Thymus (tissue), 11 donors: Measurements from ENCODE around the gene DNAAF1. TPM values are rescaled to one million over a fixed set of nuclear protein-coding genes. Genes with fewer than 3 reads are reported as not detected.

Source experiments
- DNase-seq, 9 donors: peaks; one replicate each; pipeline ENCODE4 v3.0.0-alpha.2; 2013; ENCODE audit warnings: low spot score in 9 of 9, low read depth in 6 of 9, missing footprints in 1 of 9
- H3K27ac ChIP-seq, 2 donors: one replicate each; pipeline ENCODE4 v1.5.1; 2013; ENCODE audit warnings: control low read depth in 1 of 2, low read depth in 1 of 2, low read length in 1 of 2, mild to moderate bottlenecking in 1 of 2, moderate library complexity in 1 of 2
- H3K27me3 ChIP-seq, 2 donors: one replicate each; pipeline ENCODE4 v1.5.1; 2013; ENCODE audit warnings: low read length in 1 of 2; ENCODE audit not compliant: control insufficient read depth in 2 of 2, insufficient read depth in 1 of 2
- H3K36me3 ChIP-seq, 2 donors: one replicate each; pipeline ENCODE4 v1.5.1; 2013; ENCODE audit warnings: low read length in 1 of 2, mild to moderate bottlenecking in 1 of 2, moderate library complexity in 1 of 2; ENCODE audit not compliant: control insufficient read depth in 2 of 2, insufficient read depth in 2 of 2
- H3K4me1 ChIP-seq, 2 donors: one replicate each; pipeline ENCODE4 v1.5.1; 2013; ENCODE audit warnings: low read length in 2 of 2; ENCODE audit not compliant: control insufficient read depth in 2 of 2, insufficient read depth in 2 of 2
- H3K4me3 ChIP-seq, 2 donors: one replicate each; pipeline ENCODE4 v1.5.1; 2013; ENCODE audit warnings: low read length in 2 of 2, control low read depth in 1 of 2, mild to moderate bottlenecking in 1 of 2
- H3K9me3 ChIP-seq, 2 donors: one replicate each; pipeline ENCODE4 v1.5.1; 2013; ENCODE audit warnings: low read length in 1 of 2, mild to moderate bottlenecking in 1 of 2; ENCODE audit not compliant: control insufficient read depth in 2 of 2, insufficient read depth in 1 of 2
- WGBS: extraction: QIAGEN DNeasy Blood & Tissue Kit; methylation state at CpG from one replicate; pipeline ENCODE4 v1.1.7; 2013; 5-methylcytosine and 5-hydroxymethylcytosine counted together
- polyA plus RNA-seq: library from polyadenylated mRNA; stranded (reverse); fragments of 200-250 nt; gene quantifications from one replicate; pipeline ENCODE4 v1.2.3, GENCODE V29; 2013
- total RNA-seq: library from RNA; stranded (reverse); fragments of 120-200 nt; gene quantifications from one replicate; pipeline ENCODE4 v1.2.4, GENCODE V29; 2013
- donor health status: healthy.

Gene DNAAF1
- total and polyA plus RNA-seq, 2 donors = 0.09 to 3.1 TPM

DNA sequence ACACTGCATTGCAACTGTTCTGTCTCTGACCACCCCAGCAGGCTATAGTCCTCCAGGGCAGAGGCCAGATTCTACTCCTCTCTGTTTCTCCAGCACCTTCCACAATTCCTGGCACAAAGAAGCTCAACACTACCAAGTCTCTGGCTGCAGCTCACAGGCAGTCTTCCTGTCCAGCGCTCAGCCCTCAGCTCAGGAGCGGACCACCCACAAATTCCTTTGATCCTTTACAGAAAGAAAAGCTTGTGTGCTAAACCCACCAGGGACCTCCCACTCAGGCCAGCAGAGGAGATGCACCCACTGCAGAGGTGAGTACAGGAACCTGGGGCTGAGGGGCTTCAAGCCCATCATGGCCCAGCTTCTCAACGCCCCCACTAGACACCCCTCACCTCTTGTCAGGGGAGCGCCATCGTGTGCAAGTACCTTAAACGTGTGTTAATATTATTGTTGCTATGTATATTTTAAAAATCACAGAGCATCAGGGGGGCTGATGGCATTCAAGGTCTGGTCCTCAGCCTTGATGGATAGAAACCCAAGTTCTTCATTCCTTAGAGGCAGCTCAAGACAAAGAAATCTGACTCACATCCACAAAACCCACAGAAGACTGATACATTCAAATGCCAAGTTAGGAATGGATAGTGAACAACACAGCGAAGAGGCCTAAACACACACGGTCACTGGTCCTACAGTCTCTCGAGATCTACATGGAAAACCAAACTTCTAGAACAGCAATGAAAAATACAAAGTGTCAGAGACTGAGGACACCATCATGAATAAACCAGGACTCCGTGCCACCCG lies 8.6 kb upstream of the DNAAF1 start:
- DNase-seq = no peak
- Histone ChIP-seq H3K9me3 (no peaks in the 10 kb centered on the region), H3K4me1 (peaks cover 10 to 23% of the 10 kb centered on the region in 2 donors), H3K27me3 (no peaks in the 10 kb centered on the region), H3K4me3 (no peak overlapping the region), H3K36me3 (no peaks in the 10 kb centered on the region), H3K27ac (no peak overlapping the region)
- 97% methylated on average over 11 of the region's 11 CpGs for WGBS

DNA sequence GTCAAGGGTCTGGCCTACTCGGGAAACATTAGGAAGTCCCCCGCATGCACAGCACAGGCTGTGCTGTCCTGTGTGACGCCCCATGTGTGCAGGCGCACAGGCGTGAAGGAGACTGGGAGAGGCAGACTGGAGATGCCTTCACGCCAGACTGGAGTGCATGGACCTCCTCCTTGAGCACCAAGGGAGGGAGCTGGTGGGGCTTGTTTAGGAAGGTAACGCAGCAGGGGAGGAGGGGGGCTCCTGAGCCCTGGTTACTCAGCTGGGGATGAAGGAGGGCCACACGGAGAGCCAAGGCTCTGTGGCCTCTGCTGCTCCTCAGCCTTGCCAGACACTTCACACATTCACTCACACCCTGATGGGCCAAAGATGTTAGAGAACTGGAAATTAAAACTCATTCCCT lies 7.8 kb upstream of the DNAAF1 start:
- no peak overlapping the region for H3K27ac ChIP-seq
- WGBS = 95% methylated on average over 8 of the region's 8 CpGs
- H3K27me3 ChIP-seq = no peaks in the 10 kb centered on the region
- H3K4me1 ChIP-seq = peaks cover 10 to 23% of the 10 kb centered on the region in 2 donors
- no peaks in the 10 kb centered on the region for H3K9me3 ChIP-seq
- no peak overlapping the region for H3K4me3 ChIP-seq
- H3K36me3 ChIP-seq = no peaks in the 10 kb centered on the region
- no peak for DNase-seq

- Histone ChIP-seq H3K27ac (no peak overlapping the region), H3K27me3 (no peaks in the 10 kb centered on the region), H3K36me3 (no peaks in the 10 kb centered on the region), H3K9me3 (no peaks in the 10 kb centered on the region), H3K4me1 (peaks cover 10 to 23% of the 10 kb centered on the region in 2 donors), H3K4me3 (no peak overlapping the region)
- no peak for DNase-seq
- WGBS = 97% methylated on average over 7 of the region's 7 CpGs
Observed at GRCh38 chr16:84137769-84138357, 7.2 kb upstream of the DNAAF1 start.

DNA sequence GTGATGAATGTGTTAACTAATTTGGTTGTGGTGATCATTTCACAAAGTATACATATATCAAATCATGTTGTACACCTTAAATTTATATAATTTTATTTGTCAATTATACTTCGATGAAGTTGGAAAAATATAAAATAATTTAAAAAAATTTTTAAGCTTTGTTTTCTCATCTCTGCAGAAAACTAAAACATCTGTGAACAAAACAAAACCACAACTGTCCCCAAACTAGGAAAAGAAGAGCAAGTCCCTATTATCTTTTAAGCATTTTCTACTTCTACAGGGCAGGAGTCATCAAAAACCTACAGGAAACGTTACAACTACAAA lies 6.6 kb upstream of the DNAAF1 start:
- Histone ChIP-seq H3K27ac (no peak overlapping the region), H3K9me3 (no peaks in the 10 kb centered on the region), H3K27me3 (no peaks in the 10 kb centered on the region), H3K4me3 (no peak overlapping the region), H3K4me1 (peaks cover 10 to 23% of the 10 kb centered on the region in 2 donors), H3K36me3 (no peaks in the 10 kb centered on the region)
- WGBS = 43% methylated on average over 2 of the region's 2 CpGs
- no peak for DNase-seq

DNA sequence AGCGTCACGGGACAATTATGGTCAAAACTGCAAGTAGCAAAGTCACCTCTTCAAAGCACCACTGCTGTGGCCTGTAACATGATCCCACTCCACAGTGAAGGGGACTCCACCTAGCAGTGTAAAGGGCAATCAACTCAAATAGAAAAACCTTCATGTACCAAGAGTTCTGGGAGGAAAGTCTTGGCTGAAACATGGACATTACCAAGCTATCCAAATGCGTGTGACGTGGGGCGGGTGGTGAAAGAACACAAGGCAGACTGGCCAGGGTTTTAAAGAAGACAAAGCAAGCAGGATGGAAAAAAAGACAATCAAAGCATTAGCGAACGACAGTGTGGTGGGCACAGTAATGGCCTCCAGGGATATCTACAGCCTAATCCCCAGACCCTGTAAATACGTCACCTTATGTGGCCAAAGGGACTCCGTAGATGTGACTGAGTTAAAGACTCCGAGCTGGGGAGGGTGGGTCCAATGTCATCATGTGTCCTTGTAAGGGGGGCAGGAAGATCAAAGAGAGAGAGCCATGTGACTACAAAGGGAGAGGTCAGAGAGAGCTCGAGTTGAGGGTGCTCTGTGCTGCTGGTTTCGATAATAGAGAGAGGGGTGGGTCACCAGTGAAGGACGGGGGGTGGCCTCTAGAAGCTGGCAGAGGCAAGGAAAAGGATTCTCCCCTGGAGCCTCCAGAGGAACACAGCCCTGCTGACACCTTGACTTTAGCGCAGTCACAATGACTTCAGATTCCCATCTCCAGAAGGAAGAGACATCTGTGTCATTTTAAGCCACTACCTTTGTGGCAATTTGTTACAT lies 6.1 kb upstream of the DNAAF1 start:
- Histone ChIP-seq H3K4me1 (peaks cover 10 to 26% of the 10 kb centered on the region in 2 donors), H3K27me3 (no peaks in the 10 kb centered on the region), H3K9me3 (no peaks in the 10 kb centered on the region), H3K4me3 (no peak overlapping the region), H3K36me3 (no peaks in the 10 kb centered on the region), H3K27ac (no peak overlapping the region)
- DNase-seq = peak in 2 of 9 donors; percentile 21 to 43
- WGBS = 72% methylated on average over 14 of the region's 14 CpGs

- Histone ChIP-seq H3K36me3 (no peaks in the 10 kb centered on the region), H3K27me3 (no peaks in the 10 kb centered on the region), H3K4me1 (peaks cover 15 to 28% of the 10 kb centered on the region in 2 donors), H3K9me3 (no peaks in the 10 kb centered on the region), H3K27ac (no peak overlapping the region), H3K4me3 (no peak overlapping the region)
- no peak for DNase-seq
- 93% methylated on average over 6 of the region's 6 CpGs for WGBS
Observed at GRCh38 chr16:84139628-84140258, 5.4 kb upstream of the DNAAF1 start.

- peaks cover 0 to 6% of the 10 kb centered on the region in 2 donors for H3K27me3 ChIP-seq
- H3K9me3 ChIP-seq = no peaks in the 10 kb centered on the region
- 49% methylated on average over 13 of the region's 13 CpGs for WGBS
- peak in 4 of 9 donors; percentile 26 to 64 (median 41) for DNase-seq
- no peaks in the 10 kb centered on the region for H3K36me3 ChIP-seq
- H3K4me1 ChIP-seq = peaks cover 15 to 28% of the 10 kb centered on the region in 2 donors
- H3K27ac ChIP-seq = no peak overlapping the region
- no peak overlapping the region for H3K4me3 ChIP-seq
Observed at GRCh38 chr16:84141143-84141670, 3.9 kb upstream of the DNAAF1 start.

GRCh38 chr16:84143081-84143480 lies 2.0 kb upstream of the DNAAF1 start:
- no peak for DNase-seq
- no peak overlapping the region for H3K27ac ChIP-seq
- peaks cover 15 to 24% of the 10 kb centered on the region in 2 donors for H3K4me1 ChIP-seq
- H3K9me3 ChIP-seq = no peaks in the 10 kb centered on the region
- no peak overlapping the region for H3K4me3 ChIP-seq
- WGBS = 99% methylated on average over 1 of the region's 1 CpG
- no peaks in the 10 kb centered on the region for H3K36me3 ChIP-seq
- peaks cover 0 to 14% of the 10 kb centered on the region in 2 donors for H3K27me3 ChIP-seq
